ENCODE data around the gene RNPEPL1.
A peak's percentile ranks its signal among the peaks of the same experiment; 100 is the strongest.
"Not testable (repeated sequence)": the region's sequence is repeated elsewhere in the genome, so short reads cannot be mapped to it uniquely, and the experiment has no call there.

RNPEPL1 gene

GRCh38 chr2:240538031-240538780 lies 30.1 kb upstream of the RNPEPL1 start:
- DNase-seq, result no peak

DNA sequence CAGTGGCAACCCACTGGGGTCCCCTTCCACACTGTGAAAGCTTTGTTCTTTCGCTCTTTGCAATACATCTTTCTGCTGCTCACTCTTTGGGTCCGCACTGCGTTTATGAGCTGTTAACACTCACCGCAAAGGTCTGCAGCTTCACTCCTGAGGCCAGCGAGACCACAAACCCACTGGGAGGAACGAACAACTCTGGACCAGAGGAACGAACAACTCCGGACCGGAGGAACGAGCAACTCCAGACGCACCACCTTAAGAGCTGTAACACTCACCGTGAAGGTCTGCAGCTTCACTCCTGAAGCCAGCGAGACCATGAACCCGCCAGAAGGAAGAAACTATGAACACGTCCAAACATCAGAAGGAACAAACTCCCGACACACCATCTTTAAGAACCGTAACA lies 29.2 kb upstream of the RNPEPL1 start:
- DNase-seq, result not testable (repeated sequence)

DNA sequence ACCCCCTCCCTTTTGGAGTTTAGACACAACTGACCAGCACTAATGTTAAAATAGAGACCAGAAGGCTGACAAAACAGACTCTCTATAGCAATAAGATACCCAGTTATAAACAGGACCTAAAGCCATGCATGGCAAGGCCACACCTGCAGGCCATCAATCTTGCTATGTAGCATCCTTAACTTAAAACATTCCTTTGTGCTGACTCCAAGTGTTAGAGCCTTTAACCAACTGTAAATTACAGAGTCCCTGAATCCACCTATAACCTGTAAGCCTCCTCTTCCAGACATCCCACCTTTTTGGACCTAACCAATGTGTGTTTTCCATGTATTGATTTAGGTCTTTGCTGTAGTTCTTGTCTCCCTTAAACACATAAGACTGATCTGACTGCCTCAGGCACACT lies 28.4 kb upstream of the RNPEPL1 start:
- DNase-seq, result no peak

DNA sequence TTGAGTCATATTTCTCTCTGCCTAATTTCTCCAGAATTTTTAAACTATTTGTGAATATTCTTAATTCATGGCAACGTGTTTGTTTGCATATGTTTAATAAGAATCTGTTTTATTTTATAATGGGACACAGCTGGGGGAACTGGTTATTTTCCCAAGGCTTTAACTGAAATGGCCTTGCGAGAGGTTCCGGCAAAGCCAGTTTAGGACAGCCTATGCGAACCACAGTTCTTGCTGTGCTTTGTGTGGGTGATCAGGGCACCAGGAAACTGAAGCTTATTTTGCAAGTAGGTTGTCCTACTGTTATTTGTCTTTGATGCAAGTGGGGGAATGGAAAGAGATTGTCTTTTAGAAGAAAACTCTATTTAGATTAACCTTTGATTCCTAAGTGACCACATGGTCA lies 17.0 kb upstream of the RNPEPL1 start:
- no peak for DNase-seq

DNA sequence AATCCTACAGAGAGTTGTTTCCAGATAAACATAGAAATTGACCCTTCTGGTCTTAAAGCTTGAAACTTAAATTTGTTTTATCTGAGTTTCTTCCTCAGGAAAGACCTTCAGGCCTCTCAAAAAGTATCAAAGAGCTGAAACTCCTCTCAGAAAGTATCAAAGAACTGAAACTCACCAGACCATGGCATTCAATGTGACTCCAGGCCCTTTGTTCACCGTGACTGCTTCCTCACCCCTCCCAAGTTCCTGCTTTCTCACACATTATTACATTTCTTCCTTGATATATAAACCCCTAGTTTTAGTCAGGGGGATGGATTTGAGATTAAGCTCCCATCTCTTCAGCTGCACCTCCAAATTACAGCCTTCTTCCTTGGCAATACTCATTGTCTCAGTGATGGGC lies 16.5 kb upstream of the RNPEPL1 start:
- no peak for DNase-seq

GRCh38 chr2:240553956-240554480 lies 14.3 kb upstream of the RNPEPL1 start:
- no peak for DNase-seq

GRCh38 chr2:240554767-240555493 lies 13.4 kb upstream of the RNPEPL1 start:
- no peak for DNase-seq

GRCh38 chr2:240555541-240556250 lies 12.6 kb upstream of the RNPEPL1 start:
- no peak for DNase-seq

DNA sequence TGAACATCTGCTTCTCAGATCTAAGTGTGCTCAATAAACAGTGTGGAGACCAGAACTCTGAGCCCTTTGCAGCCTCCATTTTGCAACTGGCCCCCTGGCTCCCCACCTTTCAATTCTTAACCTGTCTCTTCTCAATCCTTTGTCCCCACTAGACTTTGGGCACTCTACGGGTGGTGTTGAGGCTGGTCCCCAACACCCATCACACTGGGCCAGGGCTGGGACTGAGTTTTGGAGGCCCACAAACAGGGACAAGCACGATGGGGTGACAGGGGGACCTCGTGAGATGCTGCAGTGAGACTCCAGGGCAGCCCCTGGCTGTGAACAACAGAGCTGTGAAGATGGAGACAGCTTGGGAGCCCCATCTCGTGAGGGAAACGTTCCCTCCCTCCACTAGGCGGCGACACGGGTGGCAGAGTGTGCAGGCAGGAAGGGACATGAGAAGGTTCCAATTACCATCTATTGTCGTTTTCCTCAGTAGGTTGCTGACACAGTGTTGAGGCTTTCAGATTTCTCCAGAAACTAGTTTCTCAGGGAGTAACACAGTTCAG lies 11.7 kb upstream of the RNPEPL1 start:
- peak; percentile 78 for DNase-seq

DNA sequence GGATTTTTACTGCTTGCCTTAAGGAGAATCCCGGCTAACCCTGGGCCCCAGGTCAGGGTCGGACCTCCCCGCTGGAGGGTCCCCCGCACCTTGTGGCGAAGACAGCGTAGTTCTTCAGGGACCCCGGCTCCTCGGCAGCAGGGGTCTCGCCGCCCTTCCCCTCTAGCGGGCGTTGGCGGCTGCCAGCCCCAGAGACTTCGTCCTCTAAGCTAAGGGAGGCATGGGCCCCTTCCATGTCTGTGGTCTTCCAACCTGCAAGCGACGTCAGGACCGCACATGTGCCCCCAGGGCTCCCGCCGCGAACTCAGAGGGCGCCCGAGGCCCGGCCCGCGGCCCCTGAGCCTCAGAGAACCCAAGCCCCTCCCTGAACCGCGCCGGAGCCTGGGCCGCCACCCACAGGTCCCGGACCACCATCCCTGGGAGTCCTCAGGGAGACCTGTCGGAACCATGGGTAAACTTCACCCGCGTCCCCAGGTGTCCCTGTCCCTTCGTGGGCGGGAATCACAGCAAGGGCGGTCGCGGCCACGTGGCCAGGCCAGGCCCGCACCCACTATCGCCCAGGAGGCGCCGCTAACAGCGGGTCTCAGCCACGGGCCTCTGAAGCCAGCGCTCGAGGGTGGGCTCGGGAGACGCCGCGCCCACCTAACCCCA lies 11.1 kb upstream of the RNPEPL1 start:
- peak; percentile 25 for DNase-seq

DNA sequence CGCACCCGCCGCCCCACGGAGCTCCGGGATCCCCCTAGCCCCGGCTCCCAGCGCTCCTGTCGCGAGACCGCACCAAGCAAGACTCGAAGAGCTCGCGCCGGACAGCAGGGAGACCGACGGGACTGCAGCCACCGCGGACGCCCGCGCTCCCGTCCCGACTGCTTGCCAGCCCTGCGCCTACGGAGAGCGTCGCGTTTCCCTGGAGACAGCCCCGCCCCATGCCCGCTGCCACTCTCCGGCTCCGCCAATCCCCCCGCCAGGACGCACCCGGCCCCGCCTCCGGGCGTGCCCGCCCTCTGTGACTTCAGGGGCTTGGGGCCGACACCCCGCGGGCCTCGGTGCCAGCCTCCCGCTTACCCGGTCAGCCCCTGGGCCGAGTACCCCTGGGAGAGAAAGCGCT lies 10.5 kb upstream of the RNPEPL1 start, which contains the start of gene ANKMY1:
Gene ANKMY1 (minus strand): TSS at position 181 of the 400 bp plus-strand sequence. CDS start 653 bp downstream, outside the sequence.
- DNase-seq, result peak; percentile 83

GRCh38 chr2:240558236-240558761 lies 10.0 kb upstream of the RNPEPL1 start:
- peak; percentile 22 for DNase-seq

DNA sequence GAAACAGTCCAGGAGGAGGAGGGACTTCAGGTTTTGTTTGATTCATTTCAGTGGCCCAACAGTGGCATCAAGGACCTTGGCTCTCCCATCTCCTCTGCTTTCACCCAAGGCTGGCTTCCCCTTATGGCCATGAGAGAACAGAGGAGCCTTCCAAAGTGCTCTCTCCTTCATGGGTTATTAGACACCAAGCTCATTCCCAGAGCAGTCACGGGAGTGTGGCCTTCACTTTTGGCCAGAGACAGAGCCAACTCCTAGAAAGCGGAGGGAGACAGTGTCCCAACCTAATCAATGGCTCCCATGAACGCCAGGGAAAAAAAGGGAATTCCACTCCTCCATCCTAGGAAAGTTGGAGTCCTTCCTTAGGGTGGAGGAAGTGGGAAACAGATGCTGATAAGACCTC lies 9.0 kb upstream of the RNPEPL1 start:
- peak; percentile 34 for DNase-seq

DNA sequence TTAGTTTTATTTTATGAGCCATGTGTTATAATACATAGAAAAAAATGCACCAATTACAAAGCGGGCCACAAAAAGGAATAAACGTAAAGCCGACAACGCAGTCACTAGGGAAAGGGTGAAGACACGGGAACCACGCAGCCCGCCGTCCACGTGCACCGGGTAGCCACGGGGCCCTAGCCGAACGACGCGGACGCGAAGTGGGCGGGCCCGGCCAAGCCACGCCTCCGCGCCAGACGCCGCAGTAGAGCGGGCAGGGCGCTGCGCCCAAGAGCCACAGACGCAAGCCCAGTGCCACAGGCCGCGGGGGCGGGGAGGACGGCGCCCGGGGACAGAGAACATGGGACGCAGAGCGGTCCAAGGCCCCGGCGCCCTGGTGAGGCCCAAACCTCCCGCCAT lies 8.2 kb upstream of the RNPEPL1 start, which contains the start of gene DUSP28:
Gene DUSP28 (plus strand): TSS at position 274 of the 396 bp plus-strand sequence. CDS start 328 bp downstream, outside the sequence.
- DNase-seq, result peak; percentile 93

- DNase-seq, result peak; percentile 100
These were observed 7.6 kb upstream of the RNPEPL1 start for GRCh38 chr2:240560480-240561324.

DNA sequence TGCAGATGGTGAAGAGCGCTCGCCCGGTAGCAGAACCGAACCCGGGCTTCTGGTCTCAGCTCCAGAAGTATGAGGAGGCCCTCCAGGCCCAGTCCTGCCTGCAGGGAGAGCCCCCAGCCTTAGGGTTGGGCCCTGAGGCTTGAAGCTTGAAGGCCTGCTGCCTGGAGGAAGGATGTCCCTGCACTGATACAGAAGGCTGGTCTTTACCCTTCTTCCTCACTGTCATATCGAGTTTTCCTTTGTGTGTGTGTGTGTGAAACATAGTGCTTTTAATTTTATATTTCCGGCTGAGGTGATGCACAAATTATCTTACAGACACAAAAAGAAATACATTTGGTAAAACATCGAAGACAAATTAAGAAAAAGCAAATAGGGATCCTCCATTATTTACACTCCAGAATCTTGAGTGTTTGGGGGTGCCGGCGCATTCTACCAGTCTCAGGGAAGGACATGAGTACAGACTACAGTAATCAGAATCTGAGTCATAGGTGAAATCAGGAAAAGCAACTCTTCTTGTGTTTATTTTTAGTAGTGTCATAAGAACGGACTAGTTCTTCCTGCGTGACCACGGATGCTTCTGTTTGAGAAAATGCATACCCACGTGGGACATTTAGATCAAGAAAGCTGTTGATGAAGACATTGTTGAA lies 6.8 kb upstream of the RNPEPL1 start:
- peak; percentile 39 for DNase-seq

DNA sequence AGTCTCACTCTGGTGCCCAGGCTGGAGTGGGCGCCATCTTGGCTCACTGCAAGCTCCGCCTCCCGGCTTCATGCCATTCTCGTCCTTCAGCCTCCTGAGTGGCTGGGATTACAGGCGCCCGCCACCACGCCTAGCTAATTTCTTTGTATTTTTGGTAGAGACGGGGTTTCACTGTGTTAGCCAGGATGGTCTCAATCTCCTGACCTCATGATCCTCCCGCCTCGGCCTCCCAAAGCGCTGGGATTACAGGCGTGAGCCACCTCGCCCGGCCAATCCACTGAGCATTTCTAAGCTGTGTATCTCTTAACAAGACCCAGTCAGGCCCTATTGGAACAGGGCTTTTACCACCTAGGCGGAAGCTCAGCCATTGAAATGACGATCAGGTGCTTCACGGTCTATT lies 5.1 kb upstream of the RNPEPL1 start:
- peak; percentile 21 for DNase-seq

- DNase-seq, result peak; percentile 23
These were observed 4.2 kb upstream of the RNPEPL1 start for GRCh38 chr2:240563951-240564560.

DNA sequence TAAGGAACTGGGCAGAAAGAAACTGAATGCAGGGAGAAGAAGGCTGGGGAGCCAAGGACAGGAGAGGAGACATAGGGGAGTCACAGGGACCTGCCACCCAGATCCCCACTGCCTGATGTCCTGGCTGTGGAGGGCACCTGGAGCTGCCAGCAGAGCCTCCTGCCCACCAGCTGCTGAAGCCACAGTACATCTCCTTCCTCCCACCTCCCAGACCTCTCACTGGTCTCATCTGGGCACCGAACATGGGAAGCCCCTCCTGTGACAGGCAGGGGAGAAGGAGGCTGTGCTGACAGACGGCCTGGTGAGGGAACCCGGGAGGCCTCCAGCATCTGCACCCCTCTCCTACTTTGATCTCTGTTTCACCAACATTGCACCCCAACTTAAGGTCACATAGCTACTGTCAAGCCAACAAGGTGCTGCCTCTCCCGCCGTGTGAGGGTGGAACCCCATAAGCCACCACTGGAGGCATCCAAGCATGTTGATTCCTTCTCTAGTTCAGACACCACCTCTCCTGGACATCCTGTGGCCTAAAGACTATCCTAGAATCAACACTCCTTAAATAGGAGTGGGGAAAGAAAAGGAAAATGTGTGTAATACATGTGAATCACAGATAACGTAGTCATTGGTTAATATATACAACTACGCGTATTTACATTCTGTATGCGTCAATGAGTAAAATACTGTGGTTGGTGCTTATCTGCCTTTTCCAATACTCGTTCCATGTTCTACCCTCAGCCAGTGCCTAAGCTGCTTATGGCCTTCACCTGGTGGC lies 3.5 kb upstream of the RNPEPL1 start:
- DNase-seq, result peak; percentile 65
